ENCODE data around the gene CRTC1. TPM values are rescaled to one million over a fixed set of nuclear protein-coding genes. Genes with fewer than 3 reads are reported as not detected.

Gene CRTC1
- total and polyA plus RNA-seq, 9 of the 15 experiments (the other 6 are each of a cell fraction or from before 2014, with no cell fraction given): 0.25 to 3.8 (median 1.2) TPM; not detected in 2

GRCh38 chr19:18639706-18640243, 43.7 kb upstream of the CRTC1 start:
- peaks cover 4 to 22% of the 10 kb centered on the region in 2 experiments; a peak in 4 of 5 replicates for H3K4me1 ChIP-seq (replicated peaks in 1 of 2; ENCODE audit: control insufficient read depth in 2 of 2, insufficient read depth in 2 of 2, low read length in 2 of 2)
- intact Hi-C loops (cut with micrococcal nuclease): loop anchor here (5.0 kb wide), 2 partner anchors 47 to 193 kb away; partner anchors contain the start of gene UPF1
- H3K27ac ChIP-seq (ENCODE audit: extremely low read depth, low read depth, low read length): no peak overlapping the region
- H3K9ac ChIP-seq (ENCODE audit: insufficient read depth in 1 of 2, low read depth in 2 of 2, low read length in 2 of 2): no peak overlapping the region
- DNase-seq (ENCODE audit: extremely low read depth in 1 of 4, low spot score in 3 of 4) (no peak), ATAC-seq (no peak), FAIRE-seq (no peak)
- no peak overlapping the region for H3K4me2 ChIP-seq (ENCODE audit: insufficient read depth, low read length)
- TF ChIP-seq MCM7 (IDR thresholded peaks at IDR 0.05): no peak
- 0 out of 2 replicates have a peak, but pooled peaks cover 12% of the 10 kb centered on the region for H4K20me1 ChIP-seq (replicated peaks; ENCODE audit: control insufficient read depth, insufficient read depth, low read length)
- H2AFZ ChIP-seq (ENCODE audit: low read depth, low read length): no peak overlapping the region
- peaks cover 1 to 5% of the 10 kb centered on the region in 2 experiments; a peak in 3 of 5 replicates for H3K27me3 ChIP-seq (ENCODE audit: control insufficient read depth in 2 of 2, insufficient read depth in 2 of 2, low read length in 2 of 2)
- no peak overlapping the region for H3K4me3 ChIP-seq
- ChIA-PET CTCF (ENCODE audit: low intra/inter-chr PET ratio) (no interaction called here), POLR2A (interaction anchor here (0.6 to 1.1 kb wide), 2 partner anchors 9 to 217 kb away, joined by 3 read pairs; no protein-coding TSS in a partner anchor)
- no peaks in the 10 kb centered on the region for H3K9me3 ChIP-seq (replicated peaks; ENCODE audit: control insufficient read depth, insufficient read depth, low read depth, low read length)
- BruUV-seq (replicated peaks): no TSS peak
- peaks cover 24% of the 10 kb centered on the region for H3K79me2 ChIP-seq (ENCODE audit: control insufficient read depth, insufficient read depth, low read length)
- H3K9me1 ChIP-seq (ENCODE audit: control insufficient read depth, insufficient read depth, low read length): no peaks in the 10 kb centered on the region
- in situ Hi-C loops (cut with MboI): no loop called here
- H3K36me3 ChIP-seq (ENCODE audit: control insufficient read depth, insufficient read depth, low read length): no peaks in the 10 kb centered on the region
- WGBS (ENCODE audit: insufficient coverage, low coverage, missing lambda C conversion rate): 61% methylated on average over 8 of the region's 8 CpGs

GRCh38 chr19:18644196-18645034, 39.1 kb upstream of the CRTC1 start:
- POLR2A ChIA-PET: interaction anchor here (0.6 kb wide), 1 partner anchor 58 kb away, joined by 3 read pairs; no protein-coding TSS in a partner anchor
- Histone ChIP-seq H3K4me2 (ENCODE audit: insufficient read depth, low read length) (no peak overlapping the region), H4K20me1 (replicated peaks; ENCODE audit: control insufficient read depth, insufficient read depth, low read length) (peaks cover 19% of the 10 kb centered on the region; the same call in 1 of the 2 replicates), H3K36me3 (ENCODE audit: control insufficient read depth, insufficient read depth, low read length) (no peaks in the 10 kb centered on the region), H3K79me2 (ENCODE audit: control insufficient read depth, insufficient read depth, low read length) (peaks cover 12% of the 10 kb centered on the region), H3K9me1 (ENCODE audit: control insufficient read depth, insufficient read depth, low read length) (peaks cover 5% of the 10 kb centered on the region), H3K27me3 (ENCODE audit: control insufficient read depth in 2 of 2, insufficient read depth in 2 of 2, low read length in 2 of 2) (no peaks in the 10 kb centered on the region), H3K4me3 (no peak overlapping the region), H3K9ac (ENCODE audit: insufficient read depth in 1 of 2, low read depth in 2 of 2, low read length in 2 of 2) (0 out of 4 replicates have a peak overlapping the region, but pooled peaks of 1 of the 2 experiments have one; percentile 2), H2AFZ (ENCODE audit: low read depth, low read length) (no peak overlapping the region), H3K4me1 (replicated peaks in 1 of 2; ENCODE audit: control insufficient read depth in 2 of 2, insufficient read depth in 2 of 2, low read length in 2 of 2) (peaks cover 6 to 38% of the 10 kb centered on the region in 2 experiments; a peak in 3 of 5 replicates), H3K27ac (ENCODE audit: extremely low read depth, low read depth, low read length) (no peak overlapping the region), H3K9me3 (replicated peaks; ENCODE audit: control insufficient read depth, insufficient read depth, low read depth, low read length) (no peaks in the 10 kb centered on the region)
- DNase-seq (ENCODE audit: extremely low read depth in 1 of 4, low spot score in 3 of 4) (peak in 1 of 4 experiments; percentile 34), FAIRE-seq (peak; percentile 19), ATAC-seq (peak; percentile 69)
- in situ Hi-C loops (cut with MboI): no loop called here
- no TSS peak for BruUV-seq (replicated peaks)
- intact Hi-C loops (cut with micrococcal nuclease): no loop called here
- 59% methylated on average over 11 of the region's 15 CpGs for whole genome bisulfite sequencing (ENCODE audit: insufficient coverage, low coverage, missing lambda C conversion rate)
- CTCF ChIA-PET (ENCODE audit: low intra/inter-chr PET ratio): no interaction called here
- TF ChIP-seq ZFX (CRISPR knock-in tag; IDR thresholded peaks at IDR 0.05): no peak
- TF ChIP-seq SMC3 (conservative IDR thresholded peaks at IDR 0.05; ENCODE audit: insufficient read depth, low read depth, low read length): 0 out of 2 replicates have a peak, but pooled peaks have one; percentile 6
- TF ChIP-seq PYGO2 (tag; IDR thresholded peaks at IDR 0.05): no peak

Measured in K562 (cell line).